GM19238 (cell line): ENCODE measurements around the gene FAM53B.

Experiments used
- DNase-seq: peaks from one replicate; pipeline ENCODE4 v3.0.0; 2011; ENCODE audit warnings: low spot score; ENCODE audit not compliant: insufficient read length

Gene FAM53B

DNA sequence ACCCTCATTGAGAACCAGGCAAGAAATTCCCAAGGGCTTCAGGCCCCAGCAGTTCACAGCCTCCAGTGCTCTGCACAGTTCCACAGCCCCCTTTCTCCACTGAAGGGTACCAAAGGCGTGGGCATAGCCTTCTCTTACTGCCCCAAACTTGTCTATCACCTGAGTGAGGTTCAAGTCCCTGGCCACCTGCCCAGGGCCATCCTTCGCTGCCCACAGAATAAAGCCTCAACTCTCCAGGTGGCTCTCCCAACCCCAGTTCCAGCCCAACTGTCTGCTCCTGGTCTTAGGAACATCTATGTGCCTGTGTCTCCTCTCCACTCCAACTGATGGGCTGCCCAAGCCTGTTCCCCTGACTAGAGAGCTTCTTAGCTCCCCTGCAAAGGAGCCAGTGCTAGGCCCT lies 79.1 kb downstream of the FAM53B start:
- DNase-seq, result no peak

DNA sequence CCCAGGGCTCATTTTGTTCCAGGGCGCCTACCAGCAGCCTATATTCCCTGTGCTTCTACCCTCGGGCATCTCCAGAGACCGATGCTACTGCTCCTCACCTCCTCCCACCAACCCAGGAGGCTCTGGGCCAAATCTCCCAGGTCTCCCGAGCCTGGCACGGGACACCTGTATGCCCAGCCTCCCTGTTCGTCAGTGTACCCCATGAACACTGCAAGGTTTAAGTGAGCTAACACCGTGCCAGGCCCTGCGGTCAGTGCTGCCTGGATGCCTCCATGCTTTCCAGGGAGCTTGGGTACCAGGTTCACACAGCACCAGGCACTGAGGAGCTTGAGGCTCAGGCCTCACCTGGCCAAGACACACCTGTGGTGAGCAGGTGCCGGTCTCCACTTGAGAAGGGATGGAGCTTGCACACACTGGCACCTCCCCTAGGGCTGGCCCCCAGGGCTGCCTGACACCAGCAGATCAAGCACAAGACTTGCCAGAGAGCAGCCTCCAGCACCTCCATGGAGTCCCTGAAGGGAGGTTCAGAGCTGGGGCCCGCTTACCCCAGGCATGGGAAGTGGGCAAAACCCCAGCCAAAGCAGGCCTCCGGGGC lies 80.3 kb downstream of the FAM53B start:
- no peak for DNase-seq

DNA sequence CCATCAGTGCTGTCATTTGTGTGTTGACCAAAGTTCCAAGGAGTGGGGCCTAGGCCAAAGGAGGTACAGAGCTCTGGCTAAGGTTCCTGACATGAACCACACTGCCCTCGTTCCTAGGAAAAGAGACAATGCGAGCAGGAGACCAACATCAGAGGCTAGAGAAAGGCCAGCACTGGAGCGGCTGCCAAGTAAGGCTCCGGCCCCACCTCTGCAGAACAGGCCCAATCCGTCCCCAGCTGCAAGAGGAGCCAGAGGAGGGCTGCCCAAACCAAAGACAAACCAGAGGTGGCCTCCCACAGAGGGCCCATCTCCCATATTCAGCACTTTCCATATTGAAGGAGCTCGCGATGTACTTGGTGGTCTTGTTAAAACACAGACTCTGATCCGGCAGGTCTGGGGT lies 81.0 kb downstream of the FAM53B start:
- no peak for DNase-seq

DNA sequence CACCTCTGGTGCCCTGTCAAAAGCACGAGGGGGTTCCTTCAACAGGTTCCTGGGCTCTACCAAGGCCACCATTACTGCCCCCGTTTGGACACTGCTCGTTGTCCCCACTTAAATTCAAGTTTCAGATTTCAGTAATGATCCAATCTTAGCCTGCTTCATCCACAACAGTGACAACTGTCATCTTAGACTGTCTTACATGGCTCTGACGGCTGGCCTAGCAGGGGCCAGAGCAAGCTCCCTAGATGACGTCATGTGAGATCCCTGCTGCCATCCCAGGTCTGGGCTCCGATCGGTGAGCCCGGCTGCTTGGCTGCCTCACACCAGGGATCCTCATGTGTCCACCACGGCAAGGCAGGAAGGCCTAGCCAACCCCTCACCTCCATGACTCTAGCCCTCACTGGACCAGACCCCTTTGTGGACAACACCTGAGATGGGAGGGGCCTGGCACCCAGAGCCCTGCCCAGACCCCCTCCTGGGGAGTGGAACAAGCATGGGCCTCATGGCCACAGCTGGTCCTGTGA lies 82.5 kb downstream of the FAM53B start:
- DNase-seq, result no peak

DNA sequence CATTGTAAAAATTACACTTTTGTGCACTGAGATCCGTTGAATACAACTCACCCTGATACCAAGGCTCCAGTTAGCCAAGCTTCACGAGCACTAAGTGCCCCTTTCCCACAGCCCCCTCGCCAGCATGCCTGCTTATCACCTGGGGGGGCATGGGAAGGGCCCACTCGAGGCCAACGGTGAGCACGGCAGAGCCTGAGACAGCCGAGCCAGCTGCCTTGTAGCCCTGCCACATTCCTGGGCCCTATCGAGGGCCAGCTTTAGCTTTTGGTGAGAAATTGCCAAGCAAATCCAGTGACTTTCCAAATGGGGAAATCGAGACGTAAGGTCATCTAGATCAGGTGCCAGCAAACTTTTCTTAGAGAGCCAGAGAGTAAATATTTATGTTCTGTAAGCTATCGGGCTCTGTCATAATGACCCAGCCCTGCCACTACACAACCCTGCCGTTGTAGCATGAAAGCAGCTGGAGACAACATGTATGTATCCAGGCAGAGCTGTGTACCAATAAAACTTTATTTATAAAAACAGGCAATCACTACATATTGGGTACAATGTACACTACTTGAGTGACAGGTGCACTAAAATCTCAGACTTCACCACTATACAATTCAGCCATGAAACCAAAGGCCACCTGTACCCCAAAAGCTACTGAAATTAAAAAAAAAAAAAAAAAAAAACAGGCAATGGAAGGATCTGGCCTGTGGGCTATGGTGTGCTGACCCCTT lies 83.6 kb downstream of the FAM53B start:
- no peak for DNase-seq

DNA sequence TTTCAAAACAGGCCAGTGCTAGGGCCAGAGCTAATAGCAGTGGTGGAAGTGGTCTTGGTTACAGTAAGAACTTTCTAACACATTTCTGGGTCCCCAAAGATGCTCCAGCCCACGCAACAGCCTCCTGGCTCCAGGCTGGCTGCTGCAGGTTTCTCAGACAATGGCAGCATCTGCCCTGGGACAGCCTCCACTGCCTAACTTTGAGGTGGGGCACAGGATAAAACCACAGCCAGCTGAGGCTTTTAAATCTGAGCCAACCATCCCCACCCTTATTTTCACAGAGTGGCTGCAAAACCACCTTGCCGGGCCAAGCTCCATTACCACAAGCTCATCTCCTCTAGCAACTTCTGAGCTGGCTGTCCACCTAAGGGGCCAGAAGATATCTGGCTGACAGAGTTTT lies 84.8 kb downstream of the FAM53B start:
- DNase-seq, result no peak

DNA sequence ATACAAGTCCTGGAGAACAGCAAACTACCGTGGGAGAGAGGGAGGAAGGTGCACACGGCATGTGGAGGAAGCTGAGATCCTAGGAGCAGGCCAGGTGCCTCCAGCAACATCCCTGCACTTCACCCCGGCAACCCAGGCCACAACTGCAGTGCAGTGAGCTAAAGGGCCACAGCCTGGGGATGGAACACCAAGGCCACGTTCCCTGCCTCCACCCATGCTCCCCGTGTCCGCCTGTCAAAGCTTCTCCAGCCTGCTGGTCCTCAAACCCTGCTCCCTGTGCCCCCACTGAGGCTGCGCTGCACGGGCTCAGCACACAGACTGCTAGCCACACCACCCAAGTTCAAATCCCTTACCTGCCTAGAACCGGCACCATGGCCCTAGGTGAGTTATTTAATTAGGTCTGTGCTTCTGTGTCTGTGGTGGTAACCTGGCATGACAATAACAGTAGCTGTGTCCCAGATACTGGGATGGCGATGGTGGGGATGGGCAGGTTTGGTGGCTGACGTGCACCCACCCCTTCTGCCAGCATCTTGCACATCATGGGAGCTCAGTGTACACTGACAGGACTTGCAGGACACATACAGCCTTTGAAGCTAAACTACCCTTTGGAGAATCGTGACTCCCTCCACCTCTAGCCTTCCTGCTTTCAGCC lies 85.5 kb downstream of the FAM53B start:
- no peak for DNase-seq

DNA sequence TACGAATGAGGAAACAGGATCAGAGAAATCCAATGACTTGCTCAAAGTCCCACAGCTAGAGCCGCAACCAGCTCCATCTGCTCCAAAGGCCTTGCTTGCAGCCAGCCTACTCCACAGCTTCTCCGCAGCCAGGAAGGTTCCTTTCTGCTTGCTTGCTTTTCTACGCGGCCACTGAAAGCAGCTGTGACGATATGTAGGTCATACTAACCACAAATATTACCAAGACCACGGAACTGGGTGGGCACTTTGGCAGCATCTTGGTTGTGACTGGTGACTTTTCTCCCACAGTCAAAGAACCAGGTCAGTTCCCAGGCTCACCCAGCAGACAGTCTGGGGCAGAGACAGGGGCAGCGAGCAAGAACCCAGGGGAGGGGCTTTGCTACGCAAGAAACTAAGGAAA lies 86.4 kb downstream of the FAM53B start:
- no peak for DNase-seq

DNA sequence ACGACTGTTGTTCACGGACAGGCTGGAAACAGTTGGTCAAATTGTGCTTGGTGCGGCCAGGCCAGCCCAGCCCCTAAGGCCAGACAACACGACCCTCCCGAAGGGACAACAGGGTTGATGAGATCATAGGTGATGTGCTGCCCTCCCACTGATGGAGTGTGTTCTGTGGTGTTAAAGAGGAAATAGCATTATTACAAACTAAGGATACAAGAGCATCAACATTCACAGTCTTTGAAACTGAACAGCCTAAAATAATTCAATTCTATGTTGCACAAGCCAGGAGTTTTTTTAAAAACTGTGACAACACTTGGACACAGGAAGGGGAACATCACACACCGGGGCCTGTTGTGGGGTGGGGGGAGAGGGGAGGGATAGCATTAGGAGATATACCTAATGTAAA lies 87.6 kb downstream of the FAM53B start:
- DNase-seq, result no peak

DNA sequence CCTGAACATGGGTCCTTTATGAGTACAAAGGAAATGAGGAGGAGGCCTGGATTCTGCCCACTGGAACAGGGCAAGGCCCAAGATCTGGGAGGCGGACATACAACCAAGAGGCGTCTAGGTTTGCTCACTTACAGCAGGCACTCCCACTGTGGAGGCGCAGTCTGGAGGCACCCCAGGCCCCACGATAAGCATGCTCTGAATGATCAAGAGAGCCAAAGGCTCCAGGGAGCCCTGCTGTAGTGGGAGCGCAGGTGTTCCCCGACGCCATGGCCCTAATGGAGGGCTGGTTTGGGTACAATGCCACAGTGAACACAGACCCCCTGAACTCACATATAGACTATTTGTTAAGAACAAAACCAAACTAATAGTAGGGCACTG lies 88.1 kb downstream of the FAM53B start:
- no peak for DNase-seq

DNA sequence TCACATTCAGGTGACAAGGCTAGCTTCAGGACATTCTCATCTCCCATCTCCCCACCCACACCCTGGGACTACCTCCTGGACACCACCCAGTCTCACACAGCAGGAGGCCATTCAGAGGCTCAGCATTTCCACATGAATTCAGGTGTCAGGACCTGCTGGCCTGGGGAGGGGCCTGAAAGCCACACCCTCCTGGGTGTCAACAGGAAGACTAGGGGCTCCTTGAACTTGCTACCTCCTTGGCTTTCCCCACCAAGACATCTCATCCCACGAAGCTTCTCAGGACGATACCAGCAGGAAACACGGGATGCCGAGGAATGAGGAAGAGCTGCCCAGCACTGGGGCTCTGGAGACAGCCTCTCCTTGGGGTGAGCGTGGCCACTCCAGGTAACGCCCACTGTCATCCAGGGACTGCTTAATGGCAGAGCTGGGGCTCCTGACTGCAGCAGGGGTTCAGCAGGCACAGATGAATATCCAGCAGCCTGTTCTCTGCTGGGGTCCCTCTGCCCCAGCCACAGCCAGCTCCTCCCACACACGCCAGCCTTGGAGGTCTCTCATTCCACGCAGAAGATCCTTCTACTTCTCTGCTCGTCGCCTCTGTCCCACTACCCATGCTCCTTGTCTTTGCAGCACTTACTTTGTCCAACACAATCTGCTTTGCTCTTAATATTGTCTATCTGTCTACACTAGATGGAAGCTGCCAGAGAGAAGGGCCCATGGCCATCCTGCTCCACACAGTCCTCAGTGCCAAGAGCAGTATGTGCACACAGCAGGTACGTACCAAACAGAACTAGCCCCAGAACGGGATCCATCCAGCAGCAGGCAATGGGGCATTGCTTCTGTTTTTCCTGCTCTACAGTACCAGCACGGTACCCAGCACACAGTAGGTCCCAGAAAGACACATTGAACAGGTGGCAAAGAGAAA lies 88.7 kb downstream of the FAM53B start:
- no peak for DNase-seq

DNA sequence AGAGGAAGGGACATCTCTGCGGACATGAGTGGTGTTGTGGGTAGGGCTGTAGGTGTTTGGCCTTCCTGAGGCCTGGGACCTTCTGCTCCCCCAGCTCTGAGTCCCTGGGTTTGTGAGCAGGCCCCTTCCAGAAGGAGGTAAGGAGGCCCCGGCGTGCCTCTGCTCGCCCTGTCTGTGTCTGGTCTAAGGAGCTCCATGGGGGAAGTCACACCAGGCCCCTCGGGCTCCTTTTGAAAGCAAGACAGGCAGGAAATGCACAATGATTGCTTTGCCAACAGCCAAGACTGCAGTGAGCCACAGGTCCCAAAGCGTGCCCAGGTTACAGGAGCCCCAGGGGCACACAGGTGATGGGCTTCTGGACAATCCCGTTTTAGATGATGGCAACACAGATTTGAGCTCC lies 89.5 kb downstream of the FAM53B start:
- DNase-seq, result no peak

DNA sequence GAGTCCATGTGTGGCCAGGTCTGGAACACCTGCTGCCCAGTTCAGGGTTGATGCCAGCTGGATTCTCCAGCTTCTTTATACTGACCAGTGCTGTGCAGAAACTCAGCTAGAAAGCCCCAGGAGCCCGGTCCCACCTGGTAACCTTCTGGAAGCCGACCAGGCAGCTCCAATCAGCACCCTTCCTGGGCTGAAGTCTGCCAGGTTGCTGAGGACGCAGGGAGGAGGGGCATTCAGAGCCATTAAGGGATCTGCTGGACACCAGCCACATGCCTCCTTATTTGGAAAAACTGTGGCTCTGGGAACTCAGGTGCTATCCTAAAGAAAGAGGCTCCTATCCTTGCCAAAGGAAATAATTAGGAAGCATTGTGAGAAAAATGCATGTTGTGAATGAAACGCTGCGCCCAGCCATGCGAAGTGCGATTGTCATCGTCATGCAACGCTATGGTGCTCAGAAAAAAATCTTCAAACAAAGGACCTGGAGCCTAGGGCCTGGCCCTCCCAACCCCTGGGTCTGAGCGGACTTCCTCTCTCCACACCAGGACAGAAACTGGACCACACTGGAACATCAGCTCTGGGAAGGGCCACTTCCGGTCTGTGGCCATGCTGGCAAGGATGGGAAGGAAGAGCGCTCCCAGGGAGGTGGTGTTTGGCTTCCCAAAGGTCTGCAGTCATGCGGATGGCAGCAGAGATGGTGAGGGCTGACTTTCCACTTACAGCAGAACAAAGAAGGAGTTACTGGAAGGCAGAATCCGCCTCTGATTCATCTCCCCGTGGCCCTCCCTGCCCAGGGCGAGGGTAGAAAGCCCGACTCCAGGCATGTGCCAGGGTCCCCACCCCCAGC lies 90.1 kb downstream of the FAM53B start:
- DNase-seq, result no peak

DNA sequence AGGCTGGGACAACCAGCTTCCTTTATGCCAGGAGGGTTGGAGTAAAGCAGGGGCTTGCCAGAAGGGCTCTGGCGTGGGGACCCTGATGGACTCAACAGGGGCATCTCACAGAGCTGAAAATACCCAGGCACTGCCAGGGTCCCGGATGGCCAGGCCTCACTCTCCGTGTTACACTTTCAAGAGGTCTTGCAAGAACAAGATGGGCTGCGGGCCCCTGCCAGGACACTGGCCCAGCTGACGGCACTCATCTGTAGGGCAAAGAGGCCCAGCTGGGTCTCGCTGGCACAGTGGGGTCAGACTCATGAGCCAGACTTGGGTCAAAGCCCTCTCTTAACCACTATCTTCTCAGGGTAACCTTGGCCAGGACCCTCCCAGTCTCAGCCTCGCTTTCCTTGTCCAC lies 90.9 kb downstream of the FAM53B start:
- DNase-seq, result no peak

DNA sequence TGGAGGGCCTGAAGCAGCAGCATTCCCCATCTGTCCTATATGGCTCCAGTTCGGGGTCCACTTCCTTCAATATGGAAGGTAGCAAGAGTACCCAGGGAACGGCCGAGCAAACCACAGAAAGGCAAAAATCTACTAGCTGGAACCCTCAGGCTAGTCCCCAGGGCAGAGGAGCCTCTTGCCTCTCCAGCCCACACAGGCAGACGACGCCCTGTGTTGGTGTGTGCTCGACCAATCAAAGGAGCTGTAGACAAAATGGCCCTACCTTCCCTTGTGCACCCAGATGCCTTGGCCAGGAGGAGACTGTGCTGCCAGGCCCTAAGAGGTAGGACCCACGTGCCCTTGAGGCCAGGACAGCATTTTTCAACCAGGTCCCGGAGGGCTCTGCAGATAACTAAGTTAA lies 91.5 kb downstream of the FAM53B start:
- DNase-seq, result no peak

DNA sequence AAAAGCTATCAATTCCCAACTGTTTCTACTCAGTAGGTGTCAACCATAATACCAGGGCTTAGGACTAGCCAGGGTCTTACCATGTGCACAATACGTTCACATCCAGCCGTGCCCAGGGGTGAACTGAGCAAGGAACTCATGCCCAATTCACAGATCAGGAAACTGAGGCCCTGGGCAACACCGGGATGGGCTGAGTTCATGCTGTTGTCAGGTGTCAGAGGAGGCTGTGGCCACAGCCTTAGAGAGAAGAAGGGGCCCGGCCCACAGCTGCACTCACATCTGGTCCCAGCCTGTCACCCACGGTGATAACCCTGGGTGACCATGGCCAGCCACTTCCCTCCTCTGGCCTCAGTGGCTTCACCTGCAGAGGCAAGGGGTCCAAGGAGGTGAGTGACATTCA lies 92.0 kb downstream of the FAM53B start:
- DNase-seq, result no peak

DNA sequence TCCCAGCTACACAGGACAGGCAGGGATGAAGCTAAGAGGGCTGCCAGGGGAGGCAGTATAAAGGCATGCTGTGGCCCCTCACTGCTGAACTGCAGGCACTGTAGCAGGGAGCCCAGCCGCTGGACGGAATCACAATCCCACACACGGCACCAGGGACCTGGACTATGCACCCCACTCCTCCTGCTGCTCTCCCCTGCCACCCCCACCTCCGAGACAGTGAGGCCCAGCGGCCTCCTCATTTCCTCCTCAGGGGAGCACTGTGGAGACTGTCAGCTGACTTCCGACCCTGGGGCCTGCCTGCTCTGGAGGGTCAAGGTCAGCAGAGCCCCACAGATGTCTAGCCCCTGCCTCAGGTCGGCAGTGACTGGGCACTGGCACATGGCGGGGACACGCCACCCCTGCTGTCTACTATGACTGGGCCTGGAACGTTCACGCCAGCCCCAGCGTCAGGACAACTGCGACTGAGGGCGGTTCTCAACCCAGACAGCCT lies 92.7 kb downstream of the FAM53B start:
- no peak for DNase-seq

DNA sequence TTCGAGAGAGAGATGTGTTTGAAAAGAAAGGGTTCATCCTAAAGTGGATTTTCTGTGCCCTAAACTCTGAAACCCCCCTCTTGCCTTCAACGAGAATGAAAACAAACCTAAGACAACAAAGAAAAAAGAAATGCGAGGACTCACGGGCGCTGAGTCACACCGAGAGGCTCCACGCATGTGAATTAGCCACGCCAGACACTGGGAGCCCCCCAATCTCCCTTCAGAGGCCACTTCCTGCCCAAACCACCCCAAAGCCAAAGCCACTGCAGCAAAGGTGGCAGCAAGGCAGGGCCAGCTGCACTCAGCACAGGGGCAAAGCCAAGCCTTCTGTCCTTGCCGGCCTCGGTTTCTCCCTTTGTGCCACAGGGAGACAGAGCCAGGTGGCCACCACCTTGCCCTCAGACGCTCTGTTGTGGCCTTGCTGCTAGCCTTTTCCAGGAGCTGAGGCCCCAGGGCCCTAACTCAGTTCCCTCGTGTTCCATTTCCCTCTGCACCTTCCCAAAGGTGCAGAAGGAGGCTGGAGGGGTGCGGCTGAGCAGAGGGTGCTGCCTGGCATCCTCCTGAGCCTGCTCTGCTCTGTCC lies 93.3 kb downstream of the FAM53B start:
- DNase-seq, result no peak

DNA sequence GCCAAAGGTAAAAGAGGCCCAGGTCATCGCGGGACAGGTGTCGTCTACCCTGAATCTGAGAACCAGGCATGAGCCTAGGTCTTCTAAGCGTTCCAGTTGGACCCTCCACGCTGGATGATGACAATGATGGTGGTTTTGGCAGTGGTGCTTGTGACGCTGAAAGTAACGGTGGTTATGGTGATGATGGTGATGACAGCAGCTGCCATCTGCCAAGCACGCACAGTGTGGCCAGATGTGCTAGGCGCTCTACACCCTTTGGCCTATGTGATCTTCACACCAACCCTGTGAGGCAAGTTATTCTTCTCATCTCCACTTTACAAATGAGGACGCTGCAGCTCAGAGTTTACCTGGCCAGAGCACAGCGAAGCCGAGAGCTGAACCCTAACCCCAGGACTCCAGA lies 93.9 kb downstream of the FAM53B start:
- no peak for DNase-seq

DNA sequence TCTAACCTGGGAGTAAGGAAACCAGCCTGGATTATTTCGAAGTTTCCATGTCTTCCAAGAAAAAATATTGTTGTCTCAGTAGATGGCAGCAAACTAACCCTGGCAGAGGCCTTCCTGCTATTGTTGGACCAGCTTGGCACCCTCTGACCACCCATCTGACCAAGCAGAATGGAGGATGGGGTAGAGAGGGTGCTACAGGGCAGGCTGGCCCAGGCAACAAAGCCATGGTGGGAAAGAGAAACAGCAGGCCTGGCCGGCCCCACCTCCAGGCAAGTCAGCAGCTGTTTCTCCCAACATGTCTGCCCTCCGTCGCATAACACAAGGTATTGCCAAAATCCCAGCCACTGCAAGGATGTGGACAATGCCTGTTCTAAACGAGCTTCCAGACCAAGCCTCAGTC lies 95.0 kb downstream of the FAM53B start:
- DNase-seq, result no peak
